Fibroblast of lung (primary cell): Measurements from ENCODE around the gene NUP93. TPM values are rescaled to one million over a fixed set of nuclear protein-coding genes. Genes with fewer than 3 reads are reported as not detected.

Experiments
- DNase-seq, 2 donors: peaks; one replicate each; pipeline versions ENCODE4 v3.0.0 to v3.0.0-alpha.2; 2010; ENCODE audit warnings: low read depth in 2 of 2
- H2AFZ ChIP-seq: 2 replicates; pipeline ENCODE4 v1.5.1; 2012; ENCODE audit warnings: low read length, control low read depth, inconsistent platforms
- H3K27ac ChIP-seq: 2 replicates; pipeline ENCODE4 v1.5.1; 2011; ENCODE audit warnings: low read length, control low read depth; ENCODE audit not compliant: insufficient read depth
- H3K27me3 ChIP-seq: 2 replicates; pipeline ENCODE4 v1.5.1; 2011; ENCODE audit warnings: mild to moderate bottlenecking, low read length; ENCODE audit not compliant: control insufficient read depth, insufficient read depth
- H3K36me3 ChIP-seq: 2 replicates; pipeline ENCODE4 v1.5.1; 2011; ENCODE audit warnings: low read length; ENCODE audit not compliant: control insufficient read depth, insufficient read depth
- H3K4me1 ChIP-seq: 2 replicates; pipeline ENCODE4 v1.5.1; 2011; ENCODE audit warnings: low read length; ENCODE audit not compliant: control insufficient read depth, insufficient read depth; ENCODE audit errors: extremely low read depth
- H3K4me2 ChIP-seq: 2 replicates; pipeline ENCODE4 v1.5.1; 2011; ENCODE audit warnings: low read length, control low read depth; ENCODE audit not compliant: insufficient read depth; ENCODE audit errors: extremely low read depth
- H3K4me3 ChIP-seq, 4 experiments: fragments of 200-600 bp in 1 of 4; sonication (generic) in 1 of 4; replicated peaks in 1 of 4; 2 replicates each; pipeline ENCODE4 v1.5.1; 2011 to 2016; ENCODE audit warnings: low read length in 4 of 4, low read depth in 3 of 4, mild to moderate bottlenecking in 3 of 4, control low read depth in 2 of 4, inconsistent platforms in 1 of 4, mixed read lengths in 1 of 4; ENCODE audit not compliant: insufficient read depth in 1 of 4; ENCODE audit errors: control extremely low read depth in 1 of 4
- H3K79me2 ChIP-seq: 2 replicates; pipeline ENCODE4 v1.5.1; 2012; ENCODE audit warnings: mild to moderate bottlenecking, low read length, inconsistent platforms; ENCODE audit not compliant: control insufficient read depth, insufficient read depth
- H3K9ac ChIP-seq: 2 replicates; pipeline ENCODE4 v1.5.1; 2011; ENCODE audit warnings: mild to moderate bottlenecking, low read length, control low read depth; ENCODE audit not compliant: insufficient read depth
- H3K9me3 ChIP-seq: 2 replicates; pipeline ENCODE4 v1.5.1; 2012; ENCODE audit warnings: low read depth, low read length; ENCODE audit not compliant: control insufficient read depth, insufficient read depth
- H4K20me1 ChIP-seq: 2 replicates; pipeline ENCODE4 v1.5.1; 2011; ENCODE audit warnings: low read length; ENCODE audit not compliant: control insufficient read depth, insufficient read depth; ENCODE audit errors: extremely low read depth
- CTCF ChIP-seq, 2 donors: IDR thresholded peaks in 1 of 2; conservative IDR thresholded peaks in 1 of 2; 1 replicate in 1 of 2; 2 replicates in 1 of 2; pipeline ENCODE4 v1.5.1; 2011 to 2012; ENCODE audit warnings: low read length in 2 of 2, control low read depth in 1 of 2, inconsistent platforms in 1 of 2, low read depth in 1 of 2, mild to moderate bottlenecking in 1 of 2
- EZH2 ChIP-seq: IDR thresholded peaks from 2 replicates; pipeline ENCODE4 v1.5.1; 2012; ENCODE audit warnings: low read length, control low read depth, mild to moderate bottlenecking; ENCODE audit errors: missing control alignments
- polyA plus RNA-seq, 2 donors: library from polyadenylated mRNA; depleted of rRNA in 1 of 2; stranded (reverse) in 1 of 2; unstranded in 1 of 2; fragments of >200 nt; gene quantifications; 2 replicates each; pipeline ENCODE4 v1.2.1, GENCODE V29; 2011 to 2012; ENCODE audit warnings: missing spikeins in 1 of 2
- total RNA-seq: library from RNA; depleted of rRNA; stranded (reverse); fragments of >200 nt; gene quantifications from 2 replicates; pipeline ENCODE4 v1.2.1, GENCODE V29; 2014

NUP93 gene
- total and polyA plus RNA-seq, 2 donors (not counting 1 experiment from before 2014, with no cell fraction given): 37.6 to 42.9 TPM

- H3K4me1 ChIP-seq: peaks cover 23% of the 10 kb centered on the region
- no peak overlapping the region for H3K27ac ChIP-seq
- peak; percentile 60 to 89 for DNase-seq
- peaks cover 2% of the 10 kb centered on the region for H3K36me3 ChIP-seq
- TF ChIP-seq CTCF (conservative IDR thresholded peaks at IDR 0.05 in 1 of 2, IDR thresholded peaks at IDR 0.05 in 1 of 2; ENCODE audit: low read depth in 1 of 2, low read length in 2 of 2) (no peak), EZH2 (no peak)
- H3K27me3 ChIP-seq: no peaks in the 10 kb centered on the region
- no peak overlapping the region for H2AFZ ChIP-seq
- no peak overlapping the region for H3K4me3 ChIP-seq
- no peaks in the 10 kb centered on the region for H3K9me3 ChIP-seq
- H3K79me2 ChIP-seq: no peaks in the 10 kb centered on the region
- no peak overlapping the region for H3K4me2 ChIP-seq
- H3K9ac ChIP-seq: no peak overlapping the region
- H4K20me1 ChIP-seq: no peaks in the 10 kb centered on the region
Measured at GRCh38 chr16:56848955-56849689, 119.2 kb downstream of the NUP93 start.

GRCh38 chr16:56849690-56850680 lies 120.1 kb downstream of the NUP93 start:
- Histone ChIP-seq H4K20me1 (no peaks in the 10 kb centered on the region), H3K36me3 (peaks cover 2% of the 10 kb centered on the region), H3K4me1 (peaks cover 23% of the 10 kb centered on the region), H3K79me2 (no peaks in the 10 kb centered on the region), H3K27ac (no peak overlapping the region), H3K4me2 (no peak overlapping the region), H3K4me3 (no peak overlapping the region), H3K9me3 (no peaks in the 10 kb centered on the region), H3K27me3 (no peaks in the 10 kb centered on the region), H3K9ac (no peak overlapping the region), H2AFZ (no peak overlapping the region)
- peak; percentile 37 to 66 for DNase-seq
- no peak for TF ChIP-seq CTCF (conservative IDR thresholded peaks at IDR 0.05 in 1 of 2, IDR thresholded peaks at IDR 0.05 in 1 of 2; ENCODE audit: low read depth in 1 of 2, low read length in 2 of 2)
- TF ChIP-seq EZH2: no peak
